Endothelial cell (in vitro differentiated cells): ENCODE measurements around the gene GDI1. TPM values are rescaled to one million over a fixed set of nuclear protein-coding genes. Genes with fewer than 3 reads are reported as not detected.

ENCODE experiments used
- DNase-seq: peaks from one replicate; pipeline ENCODE4 v3.0.0; 2021; ENCODE audit warnings: low spot score
- H3K27ac Mint-ChIP-seq: one replicate; pipeline ENCODE4 v1.8.0; 2021; ENCODE audit warnings: mixed read lengths, inconsistent platforms; ENCODE audit not compliant: unreplicated experiment
- H3K27me3 Mint-ChIP-seq: one replicate; pipeline ENCODE4 v1.8.0; 2021; ENCODE audit warnings: mild to moderate bottlenecking, moderate library complexity, mixed read lengths, inconsistent platforms; ENCODE audit not compliant: unreplicated experiment
- H3K36me3 Mint-ChIP-seq: one replicate; pipeline ENCODE4 v1.8.0; 2021; ENCODE audit warnings: mild to moderate bottlenecking, low read depth, mixed read lengths, inconsistent platforms; ENCODE audit not compliant: unreplicated experiment
- H3K4me1 Mint-ChIP-seq: one replicate; pipeline ENCODE4 v1.8.0; 2021; ENCODE audit warnings: mild to moderate bottlenecking, mixed read lengths, inconsistent platforms; ENCODE audit not compliant: unreplicated experiment
- H3K4me3 Mint-ChIP-seq: one replicate; pipeline ENCODE4 v1.8.0; 2021; ENCODE audit warnings: mild to moderate bottlenecking, mixed read lengths, inconsistent platforms; ENCODE audit not compliant: unreplicated experiment
- H3K9me3 Mint-ChIP-seq: one replicate; pipeline ENCODE4 v1.8.0; 2021; ENCODE audit warnings: mixed read lengths, inconsistent platforms; ENCODE audit not compliant: unreplicated experiment
- total RNA-seq: library from RNA; stranded (reverse); fragmentation: NEBNext Ultra II Directional; extraction: Animal tissue kit (Norgen Biotek cat#: 25700); gene quantifications from one replicate; pipeline ENCODE4 v1.2.1, GENCODE V29; 2021; ENCODE audit not compliant: unreplicated experiment
- TF ChIP-seq, protein P1 (sequence below): fragments of 200-600 bp; sonication (generic); IDR thresholded peaks from one replicate; pipeline ENCODE4 v1.5.0; 2021; ENCODE audit warnings: antibody characterized with exemption; ENCODE audit not compliant: unreplicated experiment

GDI1 gene
- total RNA-seq, 1 donor from 2014 or later = 157 TPM

DNA sequence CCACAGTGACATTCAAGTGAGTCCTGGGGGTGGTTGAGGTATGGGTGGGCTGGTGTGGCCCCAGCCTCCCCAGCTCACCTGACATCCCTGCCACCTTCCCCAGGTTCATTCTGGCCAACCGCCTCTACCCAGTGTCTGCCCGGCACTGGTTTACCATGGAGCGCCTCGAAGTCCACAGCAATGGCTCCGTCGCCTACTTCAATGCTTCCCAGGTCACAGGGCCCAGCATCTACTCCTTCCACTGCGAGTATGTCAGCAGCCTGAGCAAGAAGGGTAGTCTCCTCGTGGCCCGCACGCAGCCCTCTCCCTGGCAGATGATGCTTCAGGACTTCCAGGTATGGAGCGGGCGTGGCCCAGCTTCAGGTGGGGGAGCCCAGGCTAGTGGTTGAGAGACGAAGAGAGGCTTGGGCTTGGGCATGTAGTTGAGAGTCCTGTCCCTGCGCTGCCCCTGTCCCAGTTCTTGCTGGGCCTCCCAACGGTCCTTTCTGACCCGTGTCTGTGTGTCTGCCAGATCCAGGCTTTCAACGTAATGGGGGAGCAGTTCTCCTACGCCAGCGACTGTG is 1.7 kb upstream of the GDI1 start:
- Mint-ChIP-seq H3K36me3 (peaks cover 12% of the 10 kb centered on the region), H3K4me1 (peaks cover 17% of the 10 kb centered on the region), H3K4me3 (peak overlapping the region; percentile 89), H3K27me3 (peaks cover 3% of the 10 kb centered on the region), H3K9me3 (no peaks in the 10 kb centered on the region), H3K27ac (no peak overlapping the region)
- TF ChIP-seq, protein P1, sequence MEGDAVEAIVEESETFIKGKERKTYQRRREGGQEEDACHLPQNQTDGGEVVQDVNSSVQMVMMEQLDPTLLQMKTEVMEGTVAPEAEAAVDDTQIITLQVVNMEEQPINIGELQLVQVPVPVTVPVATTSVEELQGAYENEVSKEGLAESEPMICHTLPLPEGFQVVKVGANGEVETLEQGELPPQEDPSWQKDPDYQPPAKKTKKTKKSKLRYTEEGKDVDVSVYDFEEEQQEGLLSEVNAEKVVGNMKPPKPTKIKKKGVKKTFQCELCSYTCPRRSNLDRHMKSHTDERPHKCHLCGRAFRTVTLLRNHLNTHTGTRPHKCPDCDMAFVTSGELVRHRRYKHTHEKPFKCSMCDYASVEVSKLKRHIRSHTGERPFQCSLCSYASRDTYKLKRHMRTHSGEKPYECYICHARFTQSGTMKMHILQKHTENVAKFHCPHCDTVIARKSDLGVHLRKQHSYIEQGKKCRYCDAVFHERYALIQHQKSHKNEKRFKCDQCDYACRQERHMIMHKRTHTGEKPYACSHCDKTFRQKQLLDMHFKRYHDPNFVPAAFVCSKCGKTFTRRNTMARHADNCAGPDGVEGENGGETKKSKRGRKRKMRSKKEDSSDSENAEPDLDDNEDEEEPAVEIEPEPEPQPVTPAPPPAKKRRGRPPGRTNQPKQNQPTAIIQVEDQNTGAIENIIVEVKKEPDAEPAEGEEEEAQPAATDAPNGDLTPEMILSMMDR = no peak
- no peak for DNase-seq

DNA sequence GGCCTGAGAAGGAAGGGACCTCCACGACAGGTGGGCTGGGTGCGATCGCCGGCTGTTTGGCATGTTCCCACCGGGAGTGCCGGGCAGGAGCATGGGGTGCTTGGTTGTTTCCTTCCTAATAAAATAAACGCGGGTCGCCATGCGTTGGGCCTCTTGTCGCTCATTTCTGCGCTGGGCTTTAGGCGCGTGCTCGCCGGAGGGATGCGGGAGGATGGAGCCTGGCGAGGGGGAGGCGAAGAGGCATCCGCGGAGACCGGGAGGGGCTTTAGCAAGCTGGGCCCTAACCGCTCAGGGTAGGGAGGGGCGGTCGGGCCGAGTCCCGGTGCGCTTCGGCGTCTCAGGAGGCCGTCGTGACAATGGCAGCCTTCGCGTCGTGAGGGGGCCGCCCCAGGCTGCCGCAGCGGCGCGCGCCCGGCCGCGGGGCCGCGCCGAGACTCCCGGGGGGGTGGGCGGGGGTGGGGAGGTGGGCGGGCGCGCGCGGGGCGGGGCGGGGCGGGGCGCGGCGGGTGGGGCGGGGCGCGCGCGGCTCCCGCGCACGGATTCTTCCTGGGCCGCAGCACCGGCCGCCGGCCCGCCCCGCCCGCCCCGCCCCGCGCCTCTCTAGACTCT is 476 bp upstream of the GDI1 start:
- Mint-ChIP-seq H3K4me3 (peak overlapping the region; percentile 89), H3K4me1 (peaks cover 8% of the 10 kb centered on the region), H3K9me3 (no peaks in the 10 kb centered on the region), H3K36me3 (peaks cover 7% of the 10 kb centered on the region), H3K27me3 (peaks cover 3% of the 10 kb centered on the region), H3K27ac (peak overlapping the region; percentile 70)
- TF ChIP-seq, protein P1 = no peak
- DNase-seq = peak; percentile 22

DNA sequence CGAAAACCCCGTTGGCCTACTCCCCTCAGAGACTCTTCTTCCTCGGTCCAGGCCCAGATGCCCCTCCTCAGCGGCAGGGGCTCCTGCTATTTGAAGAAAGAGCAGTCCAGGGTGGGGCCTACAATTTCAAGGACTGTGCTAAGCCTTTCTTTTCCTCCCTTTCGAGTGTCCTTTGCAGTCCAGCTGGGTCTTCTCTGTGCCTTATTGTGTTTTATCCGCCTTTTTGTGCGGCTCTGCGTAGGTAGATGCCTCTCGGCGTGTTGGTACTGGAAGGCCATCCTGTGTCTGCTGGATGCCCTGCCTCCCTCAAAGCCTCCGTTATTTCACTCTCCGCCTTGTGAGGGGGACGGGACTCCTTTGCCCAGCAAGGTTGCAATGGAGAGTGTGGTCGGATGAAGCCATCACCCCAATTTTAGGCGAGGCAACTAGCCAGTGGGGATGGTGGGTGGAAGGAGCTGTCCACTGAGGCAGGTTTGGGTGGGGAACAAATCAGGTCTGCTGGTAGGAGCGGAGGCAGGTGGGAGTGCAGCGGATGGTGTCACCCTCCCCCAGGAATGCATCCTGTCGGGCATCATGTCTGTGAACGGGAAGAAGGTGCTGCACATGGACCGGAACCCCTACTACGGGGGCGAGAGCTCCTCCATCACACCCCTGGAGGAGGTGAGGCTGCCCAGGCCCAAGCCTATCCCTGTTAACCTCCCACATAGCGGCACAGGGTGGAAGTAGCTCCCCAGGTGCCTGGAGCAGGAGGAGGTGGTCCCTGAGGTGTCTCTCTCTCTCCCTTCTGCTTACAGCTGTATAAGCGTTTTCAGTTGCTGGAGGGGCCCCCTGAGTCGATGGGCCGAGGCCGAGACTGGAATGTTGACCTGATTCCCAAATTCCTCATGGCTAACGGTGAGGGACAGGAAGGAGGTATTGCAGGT is 1.3 kb downstream of the GDI1 start:
- H3K27me3 Mint-ChIP-seq = peaks cover 4% of the 10 kb centered on the region
- peak overlapping the region; percentile 92 for H3K4me3 Mint-ChIP-seq
- no peaks in the 10 kb centered on the region for H3K9me3 Mint-ChIP-seq
- peaks cover 8% of the 10 kb centered on the region for H3K4me1 Mint-ChIP-seq
- H3K36me3 Mint-ChIP-seq = peaks cover 5% of the 10 kb centered on the region
- TF ChIP-seq, protein P1 = no peak
- DNase-seq = no peak
- no peak overlapping the region for H3K27ac Mint-ChIP-seq

DNA sequence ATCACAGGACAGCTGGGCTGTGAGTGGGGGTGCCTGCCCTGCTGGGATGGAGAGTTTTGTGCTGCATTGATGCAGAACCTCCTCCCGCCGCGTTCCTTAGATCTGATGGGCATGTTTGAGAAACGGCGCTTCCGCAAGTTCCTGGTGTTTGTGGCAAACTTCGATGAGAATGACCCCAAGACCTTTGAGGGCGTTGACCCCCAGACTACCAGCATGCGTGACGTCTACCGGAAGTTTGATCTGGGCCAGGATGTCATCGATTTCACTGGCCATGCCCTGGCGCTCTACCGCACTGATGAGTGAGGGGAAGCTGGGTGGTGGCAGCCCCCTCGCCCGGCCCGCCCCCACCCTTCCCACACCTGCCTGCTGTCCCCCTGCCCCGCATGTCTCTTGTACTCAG is 2.9 kb downstream of the GDI1 start:
- TF ChIP-seq, protein P1 = no peak
- Mint-ChIP-seq H3K36me3 (peaks cover 3% of the 10 kb centered on the region), H3K27ac (no peak overlapping the region), H3K27me3 (peaks cover 1% of the 10 kb centered on the region), H3K4me1 (peaks cover 8% of the 10 kb centered on the region), H3K4me3 (no peak overlapping the region), H3K9me3 (no peaks in the 10 kb centered on the region)
- no peak for DNase-seq
